Cardiac muscle cell (in vitro differentiated cells and primary cell): ENCODE measurements around the gene TTC34. TPM values are rescaled to one million over a fixed set of nuclear protein-coding genes. Genes with fewer than 3 reads are reported as not detected.
"Not testable (repeated sequence)": the region's sequence is repeated elsewhere in the genome, so short reads cannot be mapped to it uniquely, and the experiment has no call there.

Source experiments
- DNase-seq, 2 donors: peaks; one replicate each; pipeline versions ENCODE4 v3.0.0 to v3.0.0-alpha.2; 2010 to 2017; ENCODE audit warnings: low read depth in 1 of 2, low spot score in 1 of 2
- H3K27ac ChIP-seq: fragments of 200-600 bp; sonication (generic); 2 replicates; pipeline ENCODE4 v1.5.1; 2016
- H3K27me3 ChIP-seq: fragments of 200-600 bp; sonication (generic); 2 replicates; pipeline ENCODE4 v1.6.0; 2016; ENCODE audit warnings: control low read depth
- H3K36me3 ChIP-seq: fragments of 200-600 bp; sonication (generic); 2 replicates; pipeline ENCODE4 v1.5.1; 2016; ENCODE audit warnings: control low read depth
- H3K4me1 ChIP-seq: fragments of 200-600 bp; sonication (generic); 2 replicates; pipeline ENCODE4 v1.8.1; 2017; ENCODE audit warnings: low read depth, mild to moderate bottlenecking, mixed run types
- H3K4me3 ChIP-seq: fragments of 200-600 bp; sonication (generic); 2 replicates; pipeline ENCODE4 v1.5.1; 2016; ENCODE audit warnings: mild to moderate bottlenecking
- H3K9me3 ChIP-seq: fragments of 200-600 bp; sonication (generic); 2 replicates; pipeline ENCODE4 v1.5.1; 2017; ENCODE audit warnings: low read depth, mild to moderate bottlenecking, control low read depth
- polyA plus RNA-seq: library from polyadenylated mRNA; unstranded; fragments of >200 nt; fragmentation: Nextera tagmentation; extraction: Ambion mirVana; gene quantifications from 2 replicates; pipeline ENCODE4 v1.2.1, GENCODE V29; 2016
- total RNA-seq: library from RNA; depleted of rRNA; stranded (reverse); fragments of >200 nt; gene quantifications from 2 replicates; pipeline ENCODE4 v1.2.3, GENCODE V29; 2016

Gene TTC34
- total and polyA plus RNA-seq, 2 experiments from 2014 or later = not detected

- not testable (repeated sequence) for DNase-seq, H3K27ac ChIP-seq, H3K36me3 ChIP-seq, H3K9me3 ChIP-seq, H3K4me3 ChIP-seq, H3K4me1 ChIP-seq, H3K27me3 ChIP-seq
These were observed 50.4 kb downstream of the TTC34 start for GRCh38 chr1:2750766-2751730.

GRCh38 chr1:2750041-2750680 lies 51.3 kb downstream of the TTC34 start:
- DNase-seq, H3K9me3 ChIP-seq, H3K36me3 ChIP-seq, H3K4me3 ChIP-seq, H3K27ac ChIP-seq, H3K4me1 ChIP-seq, H3K27me3 ChIP-seq: not testable (repeated sequence)

GRCh38 chr1:2748626-2749025 lies 52.9 kb downstream of the TTC34 start:
- H3K9me3 ChIP-seq, H3K27ac ChIP-seq, H3K4me3 ChIP-seq, H3K4me1 ChIP-seq, H3K36me3 ChIP-seq, DNase-seq, H3K27me3 ChIP-seq: not testable (repeated sequence)

GRCh38 chr1:2694796-2695195 lies 106.7 kb downstream of the TTC34 start:
- H3K27me3 ChIP-seq, H3K27ac ChIP-seq, DNase-seq, H3K4me1 ChIP-seq, H3K4me3 ChIP-seq, H3K36me3 ChIP-seq, H3K9me3 ChIP-seq: not testable (repeated sequence)

- H3K4me1 ChIP-seq, H3K36me3 ChIP-seq, H3K4me3 ChIP-seq, H3K9me3 ChIP-seq, H3K27me3 ChIP-seq, DNase-seq, H3K27ac ChIP-seq: not testable (repeated sequence)
These were observed 111.3 kb downstream of the TTC34 start for GRCh38 chr1:2690180-2690579.

GRCh38 chr1:2688336-2688665 lies 113.2 kb downstream of the TTC34 start:
- not testable (repeated sequence) for H3K4me1 ChIP-seq, H3K27ac ChIP-seq, H3K4me3 ChIP-seq, H3K9me3 ChIP-seq, H3K27me3 ChIP-seq, H3K36me3 ChIP-seq, DNase-seq

GRCh38 chr1:2687638-2688335 lies 113.7 kb downstream of the TTC34 start:
- H3K36me3 ChIP-seq, DNase-seq: not testable (repeated sequence)

GRCh38 chr1:2687174-2687591 lies 114.3 kb downstream of the TTC34 start:
- not testable (repeated sequence) for H3K36me3 ChIP-seq, H3K9me3 ChIP-seq, H3K27me3 ChIP-seq, H3K4me3 ChIP-seq, DNase-seq, H3K4me1 ChIP-seq, H3K27ac ChIP-seq

More at GRCh38 chr1:2687638-2688335, 113.7 kb downstream of the TTC34 start:
- not testable (repeated sequence) for H3K9me3 ChIP-seq, H3K4me1 ChIP-seq, H3K27me3 ChIP-seq, H3K4me3 ChIP-seq, H3K27ac ChIP-seq

- H3K27me3 ChIP-seq, H3K9me3 ChIP-seq, DNase-seq, H3K4me3 ChIP-seq, H3K27ac ChIP-seq, H3K36me3 ChIP-seq, H3K4me1 ChIP-seq: not testable (repeated sequence)
These were observed 115.2 kb downstream of the TTC34 start for GRCh38 chr1:2686091-2686863.

- H3K27me3 ChIP-seq, H3K4me1 ChIP-seq, H3K36me3 ChIP-seq, H3K9me3 ChIP-seq, H3K4me3 ChIP-seq, DNase-seq, H3K27ac ChIP-seq: not testable (repeated sequence)
These were observed 115.8 kb downstream of the TTC34 start for GRCh38 chr1:2685671-2686070.

GRCh38 chr1:2684878-2685277 lies 116.6 kb downstream of the TTC34 start:
- not testable (repeated sequence) for H3K9me3 ChIP-seq, H3K27ac ChIP-seq, H3K27me3 ChIP-seq, DNase-seq, H3K36me3 ChIP-seq, H3K4me1 ChIP-seq, H3K4me3 ChIP-seq

GRCh38 chr1:2684000-2684399 lies 117.5 kb downstream of the TTC34 start:
- H3K4me1 ChIP-seq, H3K27me3 ChIP-seq, H3K9me3 ChIP-seq, H3K36me3 ChIP-seq, H3K4me3 ChIP-seq, H3K27ac ChIP-seq, DNase-seq: not testable (repeated sequence)

- not testable (repeated sequence) for H3K36me3 ChIP-seq, H3K27ac ChIP-seq, H3K4me1 ChIP-seq, H3K9me3 ChIP-seq, DNase-seq, H3K27me3 ChIP-seq, H3K4me3 ChIP-seq
These were observed 118.2 kb downstream of the TTC34 start for GRCh38 chr1:2683321-2683741.
